WERI-Rb-1 (cell line): Measurements from ENCODE around the gene ACYP1.
A peak's percentile ranks its signal among the peaks of the same experiment; 100 is the strongest.

Experiments
- DNase-seq: peaks from one replicate; pipeline ENCODE4 v3.0.0-alpha.2; 2020
- H3K27ac ChIP-seq: fragments of 250-450 bp; sonication (Bioruptor Pico); 2 replicates; pipeline ENCODE4 v1.5.1; 2020; ENCODE audit warnings: mild to moderate bottlenecking, moderate library complexity
- H3K27me3 ChIP-seq: fragments of 250-450 bp; sonication (Bioruptor Pico); 2 replicates; pipeline ENCODE4 v1.5.1; 2021; ENCODE audit warnings: mild to moderate bottlenecking, low read depth, moderate library complexity; ENCODE audit not compliant: insufficient read depth, severe bottlenecking
- H3K36me3 ChIP-seq: fragments of 250-450 bp; sonication (Bioruptor Pico); 2 replicates; pipeline ENCODE4 v1.5.1; 2020; ENCODE audit warnings: mild to moderate bottlenecking, moderate library complexity
- H3K4me3 ChIP-seq: 2 replicates; pipeline ENCODE4 v1.5.1; 2011; ENCODE audit warnings: low read depth, mild to moderate bottlenecking, control low read depth, low read length
- H3K9me3 ChIP-seq: fragments of 250-450 bp; sonication (Bioruptor Pico); 2 replicates; pipeline ENCODE4 v1.5.1; 2021; ENCODE audit warnings: mild to moderate bottlenecking, moderate library complexity; ENCODE audit not compliant: severe bottlenecking
- CTCF ChIP-seq: IDR thresholded peaks from 2 replicates; pipeline ENCODE4 v1.5.1; 2011; ENCODE audit warnings: low read depth, mild to moderate bottlenecking, control low read depth, inconsistent platforms, low read length

Gene ACYP1

GRCh38 chr14:75023108-75023507 is 40.7 kb downstream of the ACYP1 start:
- DNase-seq = no peak
- Histone ChIP-seq H3K9me3 (no peaks in the 10 kb centered on the region), H3K27me3 (no peaks in the 10 kb centered on the region), H3K36me3 (peaks cover 39% of the 10 kb centered on the region), H3K4me3 (no peak overlapping the region), H3K27ac (no peak overlapping the region)
- no peak for TF ChIP-seq CTCF

- Histone ChIP-seq H3K27me3 (no peaks in the 10 kb centered on the region), H3K4me3 (no peak overlapping the region), H3K9me3 (no peaks in the 10 kb centered on the region), H3K27ac (no peak overlapping the region), H3K36me3 (peaks cover 41% of the 10 kb centered on the region)
- TF ChIP-seq CTCF = peak; percentile 68
- DNase-seq = peak; percentile 34
Observed at GRCh38 chr14:75022655-75023054, 41.2 kb downstream of the ACYP1 start.

GRCh38 chr14:75018694-75019093 is 45.1 kb downstream of the ACYP1 start:
- H3K9me3 ChIP-seq = no peaks in the 10 kb centered on the region
- no peaks in the 10 kb centered on the region for H3K27me3 ChIP-seq
- no peak overlapping the region for H3K4me3 ChIP-seq
- no peak overlapping the region for H3K27ac ChIP-seq
- H3K36me3 ChIP-seq = peaks cover 55% of the 10 kb centered on the region
- no peak for TF ChIP-seq CTCF
- no peak for DNase-seq

GRCh38 chr14:75016815-75017214 is 47.0 kb downstream of the ACYP1 start:
- no peak for TF ChIP-seq CTCF
- no peaks in the 10 kb centered on the region for H3K27me3 ChIP-seq
- H3K9me3 ChIP-seq = no peaks in the 10 kb centered on the region
- H3K27ac ChIP-seq = no peak overlapping the region
- DNase-seq = no peak
- no peak overlapping the region for H3K4me3 ChIP-seq
- H3K36me3 ChIP-seq = peaks cover 58% of the 10 kb centered on the region

GRCh38 chr14:75015496-75015895 is 48.3 kb downstream of the ACYP1 start:
- TF ChIP-seq CTCF = no peak
- Histone ChIP-seq H3K4me3 (no peak overlapping the region), H3K9me3 (no peaks in the 10 kb centered on the region), H3K36me3 (peaks cover 63% of the 10 kb centered on the region), H3K27me3 (no peaks in the 10 kb centered on the region), H3K27ac (no peak overlapping the region)
- no peak for DNase-seq

- no peak overlapping the region for H3K4me3 ChIP-seq
- H3K36me3 ChIP-seq = peaks cover 62% of the 10 kb centered on the region
- H3K9me3 ChIP-seq = no peaks in the 10 kb centered on the region
- no peaks in the 10 kb centered on the region for H3K27me3 ChIP-seq
- no peak for DNase-seq
- no peak for TF ChIP-seq CTCF
- H3K27ac ChIP-seq = no peak overlapping the region
Observed at GRCh38 chr14:75013290-75013689, 50.5 kb downstream of the ACYP1 start.
